Neural progenitor cell (in vitro differentiated cells): Measurements from ENCODE around the gene HOXC10. TPM values are rescaled to one million over a fixed set of nuclear protein-coding genes. Genes with fewer than 3 reads are reported as not detected.

Experiments
- DNase-seq: peaks from one replicate; pipeline ENCODE4 v3.0.0-alpha.2; 2016; ENCODE audit warnings: low spot score
- H2AFZ ChIP-seq: fragments of 200-600 bp; sonication (generic); replicated peaks from 2 replicates; pipeline ENCODE4 v1.6.1; 2016; ENCODE audit warnings: antibody characterized with exemption
- H3F3A ChIP-seq: fragments of 200-600 bp; sonication (generic); 2 replicates; pipeline ENCODE4 v1.6.1; 2016; ENCODE audit warnings: antibody characterized with exemption, low read depth
- H3K27ac ChIP-seq: fragments of 200-600 bp; sonication (generic); 2 replicates; pipeline ENCODE4 v1.5.1; 2016; ENCODE audit warnings: mild to moderate bottlenecking
- H3K27me3 ChIP-seq: fragments of 200-600 bp; sonication (generic); 2 replicates; pipeline ENCODE4 v1.6.1; 2016; ENCODE audit warnings: mild to moderate bottlenecking, moderate library complexity
- H3K36me3 ChIP-seq: fragments of 200-600 bp; sonication (generic); 2 replicates; pipeline ENCODE4 v1.5.1; 2016
- H3K4me1 ChIP-seq: fragments of 200-600 bp; sonication (generic); 2 replicates; pipeline ENCODE4 v1.6.1; 2016; ENCODE audit warnings: mixed run types
- H3K4me2 ChIP-seq: fragments of 200-600 bp; sonication (generic); 2 replicates; pipeline ENCODE4 v1.6.1; 2016
- H3K4me3 ChIP-seq: fragments of 200-600 bp; sonication (generic); 2 replicates; pipeline ENCODE4 v1.5.1; 2016
- H3K79me2 ChIP-seq: fragments of 200-600 bp; sonication (generic); 2 replicates; pipeline ENCODE4 v1.6.1; 2016; ENCODE audit warnings: low read depth
- H3K9ac ChIP-seq: fragments of 200-600 bp; sonication (generic); 2 replicates; pipeline ENCODE4 v1.6.1; 2016
- H3K9me3 ChIP-seq: fragments of 200-600 bp; sonication (generic); 2 replicates; pipeline ENCODE4 v1.5.1; 2016; ENCODE audit warnings: low read depth
- H4K20me1 ChIP-seq: fragments of 200-600 bp; sonication (generic); 2 replicates; pipeline ENCODE4 v1.6.1; 2016; ENCODE audit warnings: low read depth
- H3K27ac Mint-ChIP-seq: 3 replicates; pipeline ENCODE4 v1.8.0; 2021; ENCODE audit warnings: mixed read lengths
- H3K27me3 Mint-ChIP-seq: 2 replicates; pipeline ENCODE4 v1.8.0; 2022; ENCODE audit warnings: low read depth, mild to moderate bottlenecking, inconsistent platforms, moderate library complexity, mixed read lengths; ENCODE audit not compliant: insufficient read depth
- H3K36me3 Mint-ChIP-seq: 3 replicates; pipeline ENCODE4 v1.8.0; 2021; ENCODE audit warnings: mixed read lengths
- H3K4me1 Mint-ChIP-seq: 3 replicates; pipeline ENCODE4 v1.8.0; 2021; ENCODE audit warnings: mixed read lengths
- H3K4me3 Mint-ChIP-seq: 3 replicates; pipeline ENCODE4 v1.8.0; 2021; ENCODE audit warnings: mild to moderate bottlenecking, moderate library complexity, mixed read lengths
- H3K9me3 Mint-ChIP-seq: 3 replicates; pipeline ENCODE4 v1.8.0; 2020; ENCODE audit warnings: mixed read lengths
- CTCF ChIP-seq: fragments of 200-600 bp; sonication (generic); IDR thresholded peaks from 2 replicates; pipeline ENCODE4 v1.5.1; 2017; ENCODE audit warnings: antibody characterized with exemption, mild to moderate bottlenecking
- EZH2 ChIP-seq: fragments of 200-600 bp; sonication (generic); IDR thresholded peaks from 2 replicates; pipeline ENCODE4 v1.6.1; 2017; ENCODE audit warnings: antibody characterized with exemption, mild to moderate bottlenecking, moderate library complexity
- EZH2phosphoT487 ChIP-seq: fragments of 200-600 bp; sonication (generic); IDR thresholded peaks from 2 replicates; pipeline ENCODE4 v1.6.1; 2017; ENCODE audit warnings: antibody characterized with exemption
- total RNA-seq: library from RNA; depleted of rRNA; stranded (reverse); fragments of >200 nt; gene quantifications from 2 replicates; pipeline ENCODE4 v1.2.3, GENCODE V29; 2015; ENCODE audit warnings: low replicate concordance

Gene HOXC10
- total RNA-seq, 1 donor from 2014 or later: not detected

- H4K20me1 ChIP-seq: peaks cover 88% of the 10 kb centered on the region
- peaks cover 98% of the 10 kb centered on the region for H3K27me3 Mint-ChIP-seq
- peaks cover 4% of the 10 kb centered on the region for H3K4me1 Mint-ChIP-seq
- H3K36me3 Mint-ChIP-seq: no peaks in the 10 kb centered on the region
- H3F3A ChIP-seq: no peaks in the 10 kb centered on the region
- no peak overlapping the region for H2AFZ ChIP-seq
- H3K9me3 ChIP-seq: no peaks in the 10 kb centered on the region
- peaks cover 2% of the 10 kb centered on the region for H3K9me3 Mint-ChIP-seq
- DNase-seq: no peak
- H3K79me2 ChIP-seq: no peaks in the 10 kb centered on the region
- TF ChIP-seq EZH2phosphoT487 (peak; percentile 49), CTCF (no peak), EZH2 (no peak)
- H3K4me3 ChIP-seq: no peak overlapping the region
- no peak overlapping the region for H3K4me3 Mint-ChIP-seq
- peaks cover 100% of the 10 kb centered on the region for H3K27me3 ChIP-seq
- H3K9ac ChIP-seq: no peak overlapping the region
- no peaks in the 10 kb centered on the region for H3K36me3 ChIP-seq
- H3K4me1 ChIP-seq: no peaks in the 10 kb centered on the region
- no peak overlapping the region for H3K4me2 ChIP-seq
- no peak overlapping the region for H3K27ac ChIP-seq
- H3K27ac Mint-ChIP-seq: no peak overlapping the region
Measured at GRCh38 chr12:54001283-54002187, 16.6 kb downstream of the HOXC10 start.

- Histone ChIP-seq H3K9ac (no peak overlapping the region), H3K9me3 (no peaks in the 10 kb centered on the region), H3K4me1 (no peaks in the 10 kb centered on the region), H3K4me2 (no peak overlapping the region), H3F3A (no peaks in the 10 kb centered on the region), H3K4me3 (no peak overlapping the region), H3K27me3 (peaks cover 100% of the 10 kb centered on the region), H3K27ac (no peak overlapping the region), H3K79me2 (no peaks in the 10 kb centered on the region), H4K20me1 (peaks cover 88% of the 10 kb centered on the region), H2AFZ (no peak overlapping the region), H3K36me3 (no peaks in the 10 kb centered on the region)
- H3K4me3 Mint-ChIP-seq: no peak overlapping the region
- H3K9me3 Mint-ChIP-seq: peaks cover 2% of the 10 kb centered on the region
- DNase-seq: no peak
- TF ChIP-seq CTCF (no peak), EZH2 (peak; percentile 90), EZH2phosphoT487 (peak; percentile 79)
- no peaks in the 10 kb centered on the region for H3K36me3 Mint-ChIP-seq
- peaks cover 98% of the 10 kb centered on the region for H3K27me3 Mint-ChIP-seq
- H3K4me1 Mint-ChIP-seq: peaks cover 4% of the 10 kb centered on the region
- no peak overlapping the region for H3K27ac Mint-ChIP-seq
Measured at GRCh38 chr12:54002278-54002914, 17.4 kb downstream of the HOXC10 start.

- Histone ChIP-seq H3K27ac (no peak overlapping the region), H3K9ac (no peak overlapping the region), H3K79me2 (no peaks in the 10 kb centered on the region), H3K4me3 (no peak overlapping the region), H3K4me1 (no peaks in the 10 kb centered on the region), H3K36me3 (no peaks in the 10 kb centered on the region), H2AFZ (no peak overlapping the region), H4K20me1 (peaks cover 88% of the 10 kb centered on the region), H3K4me2 (no peak overlapping the region), H3F3A (no peaks in the 10 kb centered on the region), H3K27me3 (peaks cover 100% of the 10 kb centered on the region), H3K9me3 (no peaks in the 10 kb centered on the region)
- no peak for DNase-seq
- Mint-ChIP-seq H3K36me3 (no peaks in the 10 kb centered on the region), H3K4me3 (no peak overlapping the region), H3K4me1 (peaks cover 4% of the 10 kb centered on the region), H3K27me3 (peaks cover 98% of the 10 kb centered on the region), H3K27ac (no peak overlapping the region), H3K9me3 (peaks cover 2% of the 10 kb centered on the region)
- TF ChIP-seq EZH2 (peak; percentile 78), CTCF (no peak), EZH2phosphoT487 (peak; percentile 76)
Measured at GRCh38 chr12:54002915-54003389, 18.0 kb downstream of the HOXC10 start.
